Measurements from ENCODE around the gene SYNE2.
"Not testable (repeated sequence)": the region's sequence is repeated elsewhere in the genome, so short reads cannot be mapped to it uniquely, and the experiment has no call there.

Gene SYNE2

GRCh38 chr14:64202716-64203115 lies 349.9 kb downstream of the SYNE2 start:
- no peak for DNase-seq

- DNase-seq = no peak
Measured at GRCh38 chr14:64203366-64204006, 350.7 kb downstream of the SYNE2 start.

GRCh38 chr14:64208261-64208660 lies 355.5 kb downstream of the SYNE2 start:
- DNase-seq = no peak

GRCh38 chr14:64208981-64209380 lies 356.2 kb downstream of the SYNE2 start:
- DNase-seq = no peak

- no peak for DNase-seq
Measured at GRCh38 chr14:64209444-64210131, 356.8 kb downstream of the SYNE2 start.

GRCh38 chr14:64210216-64210615 lies 357.4 kb downstream of the SYNE2 start:
- no peak for DNase-seq

GRCh38 chr14:64210912-64211311 lies 358.1 kb downstream of the SYNE2 start:
- not testable (repeated sequence) for DNase-seq

- DNase-seq = no peak
Measured at GRCh38 chr14:64212666-64213065, 359.9 kb downstream of the SYNE2 start.

GRCh38 chr14:64213086-64213485 lies 360.3 kb downstream of the SYNE2 start:
- no peak for DNase-seq

GRCh38 chr14:64213853-64214570 lies 361.2 kb downstream of the SYNE2 start:
- no peak for DNase-seq

GRCh38 chr14:64215274-64215673 lies 362.5 kb downstream of the SYNE2 start:
- no peak for DNase-seq

- DNase-seq = no peak
Measured at GRCh38 chr14:64215978-64216377, 363.2 kb downstream of the SYNE2 start.

GRCh38 chr14:64217308-64217707 lies 364.5 kb downstream of the SYNE2 start:
- no peak for DNase-seq

GRCh38 chr14:64217834-64218233 lies 365.0 kb downstream of the SYNE2 start:
- no peak for DNase-seq

GRCh38 chr14:64218344-64219240 lies 365.8 kb downstream of the SYNE2 start:
- DNase-seq = no peak

GRCh38 chr14:64220056-64220455 lies 367.3 kb downstream of the SYNE2 start:
- no peak for DNase-seq

GRCh38 chr14:64220466-64220865 lies 367.7 kb downstream of the SYNE2 start:
- no peak for DNase-seq

- no peak for DNase-seq
Measured at GRCh38 chr14:64221391-64222003, 368.7 kb downstream of the SYNE2 start.

GRCh38 chr14:64225151-64225757 lies 372.4 kb downstream of the SYNE2 start:
- no peak for DNase-seq

GRCh38 chr14:64227856-64228255 lies 375.1 kb downstream of the SYNE2 start:
- DNase-seq = no peak

- no peak for DNase-seq
Measured at GRCh38 chr14:64229489-64229888, 376.7 kb downstream of the SYNE2 start.

Data from CD4-positive, alpha-beta T cell treated with Interleukin-4 for 4 hours (primary cell).